SH-SY5Y (cell line): ENCODE results near the gene TMCO4.

Source experiments
- GATA2 ChIP-seq: IDR thresholded peaks from 2 replicates; pipeline ENCODE4 v1.6.1; 2011; ENCODE audit warnings: mild to moderate bottlenecking, low read depth, low read length
- GATA3 ChIP-seq: IDR thresholded peaks from 2 replicates; pipeline ENCODE4 v1.6.1; 2011; ENCODE audit warnings: low read depth, mild to moderate bottlenecking, low read length, moderate library complexity

DNA sequence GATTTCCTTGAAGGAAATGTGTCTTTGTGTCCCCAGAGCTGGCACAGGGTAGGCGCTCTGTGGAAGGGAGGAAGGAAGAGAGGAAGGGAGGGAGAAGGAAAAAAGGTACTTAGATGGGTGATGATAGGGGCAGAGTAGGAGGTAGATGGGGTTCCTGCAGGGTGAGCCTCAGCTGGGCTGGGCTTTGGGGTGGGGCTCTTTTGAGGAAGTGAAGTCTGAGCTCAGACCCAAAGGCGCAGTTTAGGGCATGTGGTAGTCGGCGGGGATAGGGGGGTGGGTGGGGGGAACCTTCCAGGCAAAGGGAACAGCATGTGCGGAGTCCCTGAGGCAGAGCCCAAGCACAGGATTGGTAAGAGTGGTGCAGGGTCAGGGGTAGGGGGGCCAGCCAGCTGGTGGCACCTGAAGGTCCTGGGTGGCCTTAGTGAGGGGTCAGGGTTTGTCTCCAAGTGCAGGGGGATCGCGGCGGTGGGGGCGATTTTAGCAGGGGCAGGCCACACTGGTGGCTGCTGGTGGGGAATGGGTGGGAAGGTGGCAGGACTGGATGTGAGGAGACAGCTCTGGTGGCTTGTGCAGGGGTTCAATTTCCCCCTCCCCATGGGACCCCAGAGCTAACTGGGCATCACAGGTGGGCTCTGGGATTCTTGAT lies 143.5 kb downstream of the TMCO4 start:
- TF ChIP-seq GATA3 = no peak
- no peak for TF ChIP-seq GATA2
